ENCODE data around the gene SLC15A4. TPM values are rescaled to one million over a fixed set of nuclear protein-coding genes. Genes with fewer than 3 reads are reported as not detected.
"Not testable (repeated sequence)": the region's sequence is repeated elsewhere in the genome, so short reads cannot be mapped to it uniquely, and the experiment has no call there.

Gene SLC15A4
- polyA plus RNA-seq, 1 donor: 37.3 TPM

- DNase-seq: no peak
These were observed 7.7 kb downstream of the SLC15A4 start for GRCh38 chr12:128815779-128816642.

DNA sequence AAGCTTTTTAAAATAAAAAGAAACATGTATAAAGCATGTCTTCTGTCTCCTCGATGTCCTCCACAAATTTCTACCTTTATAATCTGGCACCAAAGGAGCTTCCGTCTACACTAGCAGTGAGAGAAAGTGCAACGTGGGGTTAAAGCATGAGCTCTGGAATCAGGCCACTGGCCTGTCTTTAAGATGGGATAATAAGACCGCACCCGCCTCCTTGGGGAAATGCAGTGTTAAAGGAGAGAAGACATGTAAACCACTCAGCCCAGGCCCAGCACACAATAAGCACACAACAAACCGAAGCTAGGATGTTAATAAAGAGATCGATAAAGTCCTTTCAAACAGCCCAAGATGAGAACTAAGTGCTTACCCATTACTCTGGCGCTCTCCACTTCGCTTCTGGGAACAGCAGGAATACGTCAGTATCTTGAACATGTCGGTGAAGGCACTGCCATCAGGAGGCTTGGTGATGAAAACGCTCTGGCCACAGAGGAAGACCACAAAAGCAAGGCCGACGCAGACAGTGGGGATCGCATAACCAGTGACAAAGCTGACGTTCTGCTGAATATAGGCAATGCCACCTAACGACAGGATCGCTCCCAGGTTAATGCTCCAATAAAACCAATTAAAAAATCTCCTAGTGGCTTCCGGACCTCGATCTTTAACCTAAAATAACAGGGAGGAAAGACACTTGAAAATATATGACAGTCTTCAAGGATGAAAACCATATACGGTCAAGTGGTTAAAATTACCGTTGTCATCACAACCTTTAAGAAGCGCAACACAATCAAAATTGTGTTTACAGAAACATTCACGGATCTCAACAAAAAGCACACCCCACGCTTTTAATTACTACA is 9.1 kb downstream of the SLC15A4 start:
- no peak for DNase-seq

DNA sequence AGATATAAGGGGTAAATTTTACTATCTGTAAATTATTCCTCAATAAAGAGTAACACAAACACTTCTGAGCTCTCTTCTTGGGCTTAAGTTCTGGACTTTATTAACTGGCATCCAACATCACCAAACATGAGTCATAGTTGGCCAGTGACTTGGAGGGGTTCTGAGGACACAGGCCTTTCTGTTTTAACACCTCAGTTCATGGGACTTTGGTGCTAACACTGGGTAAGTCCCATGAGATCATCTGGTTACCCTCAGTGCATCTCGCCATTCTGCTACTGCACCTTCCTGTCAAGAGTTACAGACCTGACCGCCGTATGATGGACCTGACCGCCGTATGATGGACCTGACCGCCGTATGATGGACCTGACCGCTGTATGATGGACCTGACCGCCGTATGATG is 9.9 kb downstream of the SLC15A4 start:
- no peak for DNase-seq

DNA sequence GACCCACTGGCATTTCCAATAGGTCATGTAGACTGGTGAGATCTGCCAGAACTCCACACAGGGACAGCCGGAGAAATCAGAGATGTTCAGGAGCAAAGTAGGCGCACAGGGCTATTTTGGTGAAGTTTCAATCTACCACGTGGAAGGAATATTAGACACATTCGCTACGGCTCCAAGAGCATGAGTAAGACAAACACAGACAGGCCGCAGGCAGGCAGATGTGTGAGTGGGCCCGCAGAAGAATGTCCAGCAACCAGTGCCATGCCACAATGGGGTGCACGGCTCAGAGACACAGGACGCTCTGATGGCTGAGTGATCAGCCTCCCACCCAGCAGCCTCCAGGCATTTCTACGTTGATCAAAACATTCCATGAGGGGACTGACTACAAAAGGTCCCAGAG is 10.4 kb downstream of the SLC15A4 start:
- DNase-seq: no peak

- no peak for DNase-seq
These were observed 12.0 kb downstream of the SLC15A4 start for GRCh38 chr12:128811806-128812205.

DNA sequence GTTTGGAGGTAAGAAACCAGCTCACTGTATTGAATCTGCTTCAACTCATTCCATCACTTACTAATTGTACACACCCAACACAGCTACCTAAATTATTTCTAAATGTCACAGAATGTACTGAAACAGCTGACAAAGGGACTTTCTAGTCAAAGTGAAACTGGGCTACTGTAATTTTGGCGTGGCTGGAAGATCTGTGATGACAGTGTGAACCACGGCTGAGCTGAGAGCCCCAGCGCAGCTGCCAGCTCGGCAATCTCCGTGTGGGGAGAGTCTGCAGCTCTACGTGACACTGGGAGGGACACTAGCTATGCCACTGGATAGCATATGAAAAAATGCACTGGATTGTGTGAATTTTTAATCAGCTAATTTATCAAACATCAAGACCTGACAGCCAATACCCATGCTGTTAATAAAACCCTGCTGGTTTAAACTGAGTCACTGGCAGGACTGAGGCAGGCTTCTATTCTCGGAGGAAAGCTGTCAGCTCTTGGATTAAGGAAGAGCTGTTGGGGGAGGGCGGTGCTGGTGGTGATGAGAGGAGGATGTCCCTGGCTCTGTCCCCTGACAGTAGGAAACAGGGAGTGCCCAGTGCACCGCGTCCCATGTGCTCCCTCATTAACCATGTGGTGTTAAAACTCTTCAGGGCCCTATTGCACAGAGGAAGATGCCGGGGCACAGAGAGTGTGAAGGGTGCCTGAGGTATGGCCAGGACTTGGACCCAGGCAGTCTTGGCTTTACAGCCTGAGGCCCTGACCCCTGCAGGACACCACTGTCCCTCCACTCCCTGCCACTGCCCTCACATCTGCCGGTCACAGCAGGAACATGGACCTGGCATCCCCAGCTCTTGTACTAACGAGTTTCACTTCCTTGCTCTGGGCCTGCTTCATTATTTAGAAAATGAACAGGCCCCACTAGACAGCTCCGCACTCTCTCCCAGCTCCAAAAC is 13.3 kb downstream of the SLC15A4 start:
- no peak for DNase-seq

DNA sequence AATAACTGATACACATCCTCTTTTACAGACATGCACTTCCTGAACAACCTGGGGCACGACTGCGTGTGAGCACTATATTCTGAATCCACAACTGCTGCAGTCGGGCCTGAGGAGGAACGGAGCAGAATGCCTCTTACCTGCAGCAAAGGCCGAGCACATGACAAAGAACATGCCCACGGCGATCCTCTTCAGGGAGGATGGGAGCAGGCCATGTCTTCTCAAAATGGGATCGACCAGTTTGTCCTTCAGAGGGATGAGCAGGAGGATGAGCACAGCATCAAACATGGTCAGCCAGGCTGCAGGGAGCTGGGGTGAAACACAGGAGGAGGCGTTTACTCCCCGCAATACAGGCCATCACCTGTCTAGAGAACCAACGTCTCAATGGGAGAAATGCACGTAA is 15.1 kb downstream of the SLC15A4 start:
- DNase-seq: no peak

GRCh38 chr12:128807161-128807724 is 16.5 kb downstream of the SLC15A4 start:
- DNase-seq: no peak

- DNase-seq: no peak
These were observed 17.2 kb downstream of the SLC15A4 start for GRCh38 chr12:128806573-128806972.

DNA sequence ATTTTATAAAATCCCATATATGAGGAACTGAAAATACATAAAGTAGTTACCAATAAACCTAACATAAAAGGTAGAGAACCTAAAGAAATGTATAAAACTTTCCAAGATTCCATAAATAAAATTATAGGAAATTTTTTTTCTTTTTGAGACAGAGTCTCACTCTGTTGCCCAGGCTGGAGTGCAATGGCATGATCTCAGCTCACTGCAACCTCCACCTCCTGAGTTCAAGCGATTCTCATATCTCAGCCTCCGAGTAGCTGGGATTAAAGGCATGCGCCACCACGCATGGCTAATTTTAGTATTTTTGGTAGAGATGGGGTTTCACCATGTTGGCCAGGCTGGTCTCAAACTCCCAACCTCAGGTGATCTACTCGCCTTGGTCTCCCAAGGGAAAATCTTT is 18.4 kb downstream of the SLC15A4 start:
- DNase-seq: not testable (repeated sequence)

DNA sequence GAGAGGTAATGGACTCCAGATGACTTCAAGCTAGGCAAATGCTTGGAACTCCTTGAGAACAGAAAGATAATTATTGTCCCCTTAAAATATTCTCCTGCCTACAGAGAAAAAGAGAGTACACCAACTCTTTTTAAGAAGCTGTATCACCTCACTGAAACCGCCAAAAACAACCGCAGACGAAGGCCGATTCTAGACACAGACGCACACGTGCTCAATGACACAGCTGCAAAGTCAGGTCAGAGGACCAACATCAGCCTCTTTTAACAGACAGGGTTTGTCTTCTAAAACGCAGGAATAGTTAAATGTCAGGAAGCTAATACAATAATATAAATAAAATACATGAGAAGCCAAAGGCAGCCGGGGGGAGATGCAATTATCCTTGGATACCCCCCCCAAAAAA is 19.0 kb downstream of the SLC15A4 start:
- no peak for DNase-seq

- no peak for DNase-seq
These were observed 20.0 kb downstream of the SLC15A4 start for GRCh38 chr12:128803788-128804187.

GRCh38 chr12:128802756-128803155 is 21.0 kb downstream of the SLC15A4 start:
- DNase-seq: no peak

DNA sequence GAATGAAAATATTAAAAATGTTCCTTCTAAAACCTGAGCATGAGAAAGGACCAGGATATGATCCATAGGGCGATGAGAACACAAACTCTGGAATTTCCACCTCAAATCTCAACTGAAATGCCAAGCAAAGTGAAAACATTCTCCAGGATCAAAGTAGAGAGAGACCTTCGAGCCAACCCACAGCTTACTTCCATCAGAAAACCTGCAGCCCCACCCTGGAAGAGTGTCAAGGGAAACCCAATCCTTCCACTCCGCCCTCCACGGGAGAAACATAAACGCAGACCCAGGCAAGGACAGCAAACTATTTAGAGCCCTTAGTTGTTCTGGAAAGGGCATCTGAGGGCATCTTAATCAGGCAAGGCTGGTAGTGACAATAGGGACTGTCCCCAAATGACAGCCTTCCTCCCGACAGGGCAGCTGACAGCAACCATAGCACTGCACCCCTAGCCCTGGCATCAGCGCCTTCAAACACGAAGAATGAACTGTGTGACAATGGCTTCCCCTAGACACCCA is 21.8 kb downstream of the SLC15A4 start:
- DNase-seq: no peak

GRCh38 chr12:128800606-128801005 is 23.2 kb downstream of the SLC15A4 start:
- no peak for DNase-seq

GRCh38 chr12:128798571-128799341 is 25.0 kb downstream of the SLC15A4 start:
- DNase-seq: no peak

- DNase-seq: no peak
These were observed 26.3 kb downstream of the SLC15A4 start for GRCh38 chr12:128797119-128798118.

- DNase-seq: no peak
These were observed 27.2 kb downstream of the SLC15A4 start for GRCh38 chr12:128796439-128797118.

All from left kidney (tissue), 2 donors.